ENCODE results near the gene GPR158. TPM values are rescaled to one million over a fixed set of nuclear protein-coding genes. Genes with fewer than 3 reads are reported as not detected.

GPR158 gene
- total and polyA plus RNA-seq, 2 of the 8 experiments (the other 6 are each of a cell fraction or from before 2014, with no cell fraction given) = 0.14 to 0.78 TPM

- TF ChIP-seq SP2 (IDR thresholded peaks at IDR 0.05; ENCODE audit: low read length) = no peak
- no peak for TF ChIP-seq SP4 (IDR thresholded peaks at IDR 0.05; ENCODE audit: low read length)
- no peak for TF ChIP-seq TAF1 (IDR thresholded peaks at IDR 0.05; ENCODE audit: low read depth, low read length)
- no peak for TF ChIP-seq CHD2 (IDR thresholded peaks at IDR 0.05; ENCODE audit: low read length)
- 0 out of 4 replicates have a peak, but pooled peaks of 1 of the 2 experiments have one; percentile 3 for TF ChIP-seq HDAC2 (IDR thresholded peaks at IDR 0.05; ENCODE audit: borderline replicate concordance in 1 of 2, low read depth in 2 of 2, low read length in 2 of 2)
- no peak for TF ChIP-seq JUND (IDR thresholded peaks at IDR 0.05; ENCODE audit: low read length)
- no peak for TF ChIP-seq TCF12 (IDR thresholded peaks at IDR 0.05; ENCODE audit: low read depth, low read length)
- no peak for TF ChIP-seq POLR2A (IDR thresholded peaks at IDR 0.05; ENCODE audit: control extremely low read depth in 1 of 2, low read depth in 2 of 2, low read length in 2 of 2)
- no peak for TF ChIP-seq PHF8 (conservative IDR thresholded peaks at IDR 0.05; ENCODE audit: low read depth, low read length)
- TF ChIP-seq JUN (IDR thresholded peaks at IDR 0.05; ENCODE audit: low read depth, low read length) = no peak
- TF ChIP-seq SP1 (IDR thresholded peaks at IDR 0.05; ENCODE audit: low read depth, low read length) = no peak
- no peak for TF ChIP-seq TEAD4 (IDR thresholded peaks at IDR 0.05; ENCODE audit: low read depth, low read length)
- no peak for TF ChIP-seq ASH2L (IDR thresholded peaks at IDR 0.05; ENCODE audit: low read length)
- no peak for TF ChIP-seq GABPA (IDR thresholded peaks at IDR 0.05; ENCODE audit: borderline replicate concordance, insufficient read depth, low read length)
- no peak for TF ChIP-seq SRF (IDR thresholded peaks at IDR 0.05; ENCODE audit: low read depth, low read length)
- TF ChIP-seq TBP (IDR thresholded peaks at IDR 0.05; ENCODE audit: low read depth, low read length) = no peak
- TF ChIP-seq GTF2F1 (IDR thresholded peaks at IDR 0.05; ENCODE audit: borderline replicate concordance, low read depth, low read length) = no peak
- peak; percentile 29; the same call in 1 of the 2 replicates for TF ChIP-seq SUZ12 (IDR thresholded peaks at IDR 0.05; ENCODE audit: low read length)
These were observed 1.7 kb downstream of the GPR158 start (continued) for GRCh38 chr10:25176421-25176968.
